ENCODE measurements around the gene SYNC.
"Not testable (repeated sequence)": the region's sequence is repeated elsewhere in the genome, so short reads cannot be mapped to it uniquely, and the experiment has no call there.

The SYNC gene

GRCh38 chr1:32693455-32694174, 9.0 kb downstream of the SYNC start:
- no peak for FAIRE-seq

GRCh38 chr1:32686387-32686786, 16.2 kb downstream of the SYNC start:
- no peak for FAIRE-seq

GRCh38 chr1:32685498-32685897, 17.1 kb downstream of the SYNC start:
- FAIRE-seq = no peak

DNA sequence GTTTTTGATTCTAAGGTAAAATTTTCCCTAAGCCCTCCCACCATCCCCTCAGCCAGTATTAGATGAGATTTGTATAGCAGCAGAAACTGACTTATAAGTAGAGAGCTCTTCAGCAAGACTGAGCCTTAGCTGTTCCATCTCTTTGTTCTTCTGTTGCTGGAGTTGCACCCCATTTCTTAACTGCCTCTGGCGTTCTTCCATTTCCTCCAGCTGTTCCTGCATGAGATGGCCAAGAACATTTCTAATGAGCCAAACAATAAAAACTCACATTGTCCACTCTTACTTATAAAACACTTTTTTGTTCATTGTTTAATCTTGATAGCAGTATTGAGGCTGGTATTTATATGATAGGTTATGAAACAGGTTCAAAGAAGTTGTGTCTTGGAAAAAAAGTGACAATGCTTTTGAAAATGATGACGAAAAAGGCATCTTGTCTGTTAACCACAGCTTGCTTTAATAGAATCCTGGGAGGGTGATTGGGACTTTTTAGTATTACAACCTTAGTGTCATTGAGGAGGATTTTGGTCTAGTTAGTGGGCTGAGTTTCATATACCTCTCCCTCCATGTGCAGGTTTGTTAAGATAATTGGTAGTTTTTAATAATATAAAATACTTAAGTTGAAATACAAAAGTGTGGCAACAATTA, 18.3 kb downstream of the SYNC start:
- no peak for FAIRE-seq

- no peak for FAIRE-seq
Observed at GRCh38 chr1:32683397-32683796, 19.2 kb downstream of the SYNC start.

DNA sequence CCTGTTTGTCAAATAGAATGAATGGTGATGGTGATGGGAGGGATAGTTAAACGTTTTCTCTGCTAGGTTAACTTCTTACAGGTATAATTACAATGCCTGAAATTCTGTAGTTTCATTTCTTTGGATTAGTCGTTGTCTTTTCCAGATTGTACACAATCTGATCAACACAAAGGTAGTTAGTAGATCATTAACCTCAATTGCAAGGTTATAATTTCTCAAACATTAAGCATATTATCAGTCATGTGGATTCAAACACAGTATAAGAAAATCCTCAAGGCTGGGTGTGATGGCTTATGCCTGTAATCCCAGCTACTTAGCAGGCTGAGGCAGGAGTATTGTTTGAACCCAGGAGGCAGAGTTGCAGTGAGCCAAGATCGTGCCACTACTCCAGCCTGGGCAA, 20.6 kb downstream of the SYNC start:
- no peak for FAIRE-seq

GRCh38 chr1:32681509-32681908, 21.1 kb downstream of the SYNC start:
- FAIRE-seq = no peak

DNA sequence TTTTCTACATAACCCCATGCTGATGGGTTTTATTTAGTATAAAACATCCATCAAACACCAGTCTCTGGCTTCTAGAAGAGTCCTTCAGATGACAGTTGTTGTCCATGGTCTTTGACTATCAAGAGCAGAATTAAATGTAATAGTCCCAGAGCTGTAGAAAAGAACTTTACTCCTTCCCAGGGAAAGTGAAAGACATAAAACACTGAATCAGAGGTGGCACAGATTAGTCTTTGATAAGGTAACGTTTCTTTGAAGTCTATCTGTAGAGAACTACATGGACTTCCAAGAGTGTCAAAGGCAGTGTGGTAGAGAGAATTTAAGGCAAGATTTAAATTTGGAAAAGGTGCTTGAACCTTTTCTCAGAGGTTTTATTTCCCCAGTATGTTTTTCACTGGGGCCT, 21.9 kb downstream of the SYNC start:
- no peak for FAIRE-seq

DNA sequence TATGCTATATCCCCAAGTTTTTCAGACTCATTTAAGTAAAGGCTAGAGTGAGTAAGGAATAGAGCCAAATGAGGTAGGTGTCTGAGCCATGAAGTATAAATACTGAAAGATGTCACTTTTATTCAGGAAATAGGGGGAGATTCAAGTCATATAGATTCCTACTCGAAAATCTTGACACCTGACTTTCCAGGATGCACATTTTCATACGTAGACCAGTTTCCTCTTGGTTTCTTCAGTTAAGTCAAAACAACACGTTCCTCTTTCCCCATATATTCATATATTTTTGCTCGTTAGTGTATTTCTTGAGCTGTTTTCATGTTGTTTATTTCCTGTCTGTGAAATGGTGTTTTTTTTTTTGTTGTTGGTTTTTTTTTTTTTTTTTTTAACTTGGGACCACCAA, 22.6 kb downstream of the SYNC start:
- FAIRE-seq = peak; percentile 43

- FAIRE-seq = no peak
Observed at GRCh38 chr1:32676945-32677344, 25.6 kb downstream of the SYNC start.

GRCh38 chr1:32668716-32669115, 33.9 kb downstream of the SYNC start:
- not testable (repeated sequence) for FAIRE-seq

- FAIRE-seq = no peak
Observed at GRCh38 chr1:32666901-32667566, 35.5 kb downstream of the SYNC start.

DNA sequence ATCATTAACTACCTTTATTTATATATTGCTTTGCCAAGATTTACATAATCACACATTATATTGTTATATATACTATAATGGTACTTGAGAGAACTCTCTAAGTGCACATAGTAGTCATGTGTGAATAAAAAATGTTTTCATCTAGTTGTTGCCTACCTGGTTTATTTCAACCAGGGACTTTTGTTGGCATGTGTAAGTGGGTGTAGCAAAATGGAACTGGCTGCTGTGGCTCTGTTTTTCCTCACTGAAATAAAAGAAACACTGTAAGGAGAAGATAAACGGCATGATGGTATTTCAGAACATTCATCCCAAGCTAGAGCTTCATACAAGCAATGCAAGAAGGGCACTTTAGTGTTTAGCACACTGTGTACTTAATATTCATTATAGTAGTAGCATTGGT, 36.7 kb downstream of the SYNC start:
- FAIRE-seq = no peak

DNA sequence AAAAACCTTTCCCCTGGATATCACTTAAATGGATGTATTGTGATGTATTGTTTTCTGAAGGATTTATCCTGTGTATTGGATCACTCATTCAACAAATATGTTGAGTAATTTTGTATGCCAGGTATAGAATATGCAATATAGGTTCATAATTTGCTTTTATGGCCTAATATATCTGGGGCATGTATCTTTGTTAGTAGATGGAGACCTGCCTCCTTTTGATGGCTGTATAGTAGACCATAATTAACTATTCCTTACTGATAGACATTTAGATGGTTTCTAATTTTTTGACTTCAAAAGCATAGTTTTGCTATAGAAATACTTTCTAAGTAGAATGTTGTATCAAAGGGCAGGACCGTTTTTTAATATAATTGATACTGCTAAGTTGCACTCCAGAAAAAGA, 43.0 kb downstream of the SYNC start:
- no peak for FAIRE-seq

DNA sequence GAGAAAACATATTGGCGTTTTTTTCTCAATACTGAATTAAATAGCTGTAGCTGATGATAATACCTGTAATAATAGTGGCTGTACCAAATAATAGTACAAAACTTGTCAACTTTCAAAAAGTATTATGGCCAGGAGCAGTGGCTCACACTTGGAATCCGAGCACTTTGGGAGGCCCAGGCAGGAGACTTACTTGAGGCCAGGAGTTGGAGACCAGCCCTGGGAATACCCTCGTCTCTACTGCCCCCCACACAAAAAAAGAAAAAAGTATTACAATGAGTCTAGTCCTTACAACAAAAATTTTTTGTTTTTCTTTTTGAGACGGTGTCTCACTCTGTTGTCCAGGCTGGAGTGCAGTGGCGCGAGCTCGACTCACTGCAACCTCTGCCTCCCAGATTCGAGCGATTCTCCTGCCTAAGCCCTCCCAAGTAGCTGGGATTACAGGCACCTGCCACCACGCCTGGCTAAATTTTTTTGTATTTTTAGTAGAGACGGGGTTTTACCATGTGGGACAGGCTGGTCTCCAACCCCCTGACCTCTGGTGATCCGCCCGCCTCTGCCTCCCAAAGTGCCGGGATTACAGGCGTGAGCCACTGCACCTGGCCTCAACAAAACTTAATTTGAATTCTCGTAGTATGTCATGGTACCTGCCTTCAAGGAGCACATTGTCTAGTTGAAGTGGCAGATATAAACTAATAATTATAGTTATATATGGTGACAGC, 50.2 kb downstream of the SYNC start:
- no peak for FAIRE-seq

DNA sequence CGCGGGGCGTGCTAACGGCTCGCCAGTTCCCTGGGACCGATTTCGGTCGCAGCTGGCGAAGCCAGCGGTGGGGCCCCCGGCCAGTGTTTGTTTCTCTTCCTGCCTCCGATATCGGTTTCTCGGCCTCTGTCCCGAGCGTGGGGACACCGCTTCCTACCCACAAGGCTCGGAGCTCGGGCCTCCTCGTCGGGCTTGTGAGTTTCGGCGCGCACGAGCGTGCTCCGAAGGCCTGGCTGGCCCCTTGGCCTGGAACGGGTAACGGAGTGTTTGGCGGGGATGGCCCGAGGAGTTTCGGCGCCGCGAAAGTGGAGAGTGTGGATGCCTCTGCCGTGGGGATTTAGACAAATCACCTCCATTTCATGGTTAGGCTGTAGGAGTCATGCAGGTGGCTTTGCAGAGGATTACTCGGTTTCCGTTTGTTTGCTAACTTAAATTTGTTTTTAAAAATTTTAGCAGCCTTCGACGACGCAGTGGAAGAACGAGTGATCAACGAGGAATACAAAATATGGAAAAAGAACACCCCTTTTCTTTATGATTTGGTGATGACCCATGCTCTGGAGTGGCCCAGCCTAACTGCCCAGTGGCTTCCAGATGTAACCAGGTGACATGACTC, 51.0 kb downstream of the SYNC start:
- FAIRE-seq = no peak

GRCh38 chr1:32650752-32651460, 51.7 kb downstream of the SYNC start, which contains the start of gene RBBP4:
TSS of gene RBBP4 (plus strand) at chr1:32651208. CDS start at chr1:32651307, 99 bp downstream.
- FAIRE-seq = no peak

DNA sequence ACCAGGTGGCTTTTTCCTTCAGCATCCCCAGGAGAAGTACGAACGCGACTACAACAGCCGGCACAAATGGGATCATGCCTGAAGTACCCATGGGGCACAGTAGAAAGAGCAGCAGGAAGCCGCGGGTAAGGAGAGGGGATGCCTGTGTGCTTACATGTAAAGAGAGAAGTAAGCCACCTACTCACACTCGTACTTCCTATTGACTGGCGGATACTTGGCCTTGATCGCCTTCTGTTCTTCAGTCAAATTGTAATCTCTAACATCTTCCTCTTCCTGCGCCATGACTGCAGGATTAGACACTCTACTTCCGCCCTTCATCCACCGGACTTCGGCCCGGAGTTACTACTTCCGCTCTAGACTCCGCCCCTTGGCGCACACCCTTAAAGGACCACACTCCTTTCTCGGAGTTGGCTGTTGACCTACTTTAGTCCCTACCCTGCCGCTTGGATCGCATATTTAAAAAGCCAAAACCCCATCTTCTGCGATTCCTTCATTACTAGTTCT, 52.3 kb downstream of the SYNC start, which contains the start of gene ZBTB8OS:
ZBTB8OS (minus strand) TSS at position 303 of the 504 bp plus-strand sequence; CDS start at position 282, 21 bp downstream.
- FAIRE-seq = peak; percentile 47

GRCh38 chr1:32647308-32648134, 55.0 kb downstream of the SYNC start:
- FAIRE-seq = no peak

- FAIRE-seq = no peak
Observed at GRCh38 chr1:32644426-32644825, 58.1 kb downstream of the SYNC start.

GRCh38 chr1:32642292-32642827, 60.2 kb downstream of the SYNC start:
- not testable (repeated sequence) for FAIRE-seq

Measured in islet of Langerhans (tissue), 1 donor.